Liver (tissue), 9 donors: ENCODE data around the gene DDX46. TPM values are rescaled to one million over a fixed set of nuclear protein-coding genes. Genes with fewer than 3 reads are reported as not detected.

Experiments used
- DNase-seq: peaks from one replicate; pipeline ENCODE4 v3.0.0-alpha.2; 2017; ENCODE audit warnings: low spot score
- H3K27ac ChIP-seq, 2 donors: one replicate each; pipeline ENCODE4 v1.7.0; 2013; ENCODE audit warnings: inconsistent platforms in 2 of 2, low read length in 2 of 2, control low read depth in 1 of 2, low read depth in 1 of 2, mild to moderate bottlenecking in 1 of 2
- H3K27me3 ChIP-seq, 4 donors: one replicate each; pipeline versions ENCODE4 v1.6.1 to v1.7.0; 2013; ENCODE audit warnings: low read length in 3 of 4, inconsistent platforms in 1 of 4, mild to moderate bottlenecking in 1 of 4, moderate library complexity in 1 of 4; ENCODE audit not compliant: control insufficient read depth in 4 of 4, insufficient read depth in 4 of 4
- H3K36me3 ChIP-seq, 4 donors: one replicate each; pipeline versions ENCODE4 v1.6.1 to v1.7.0; 2013; ENCODE audit warnings: low read length in 3 of 4, mild to moderate bottlenecking in 3 of 4, low read depth in 1 of 4, moderate library complexity in 1 of 4; ENCODE audit not compliant: control insufficient read depth in 4 of 4, insufficient read depth in 3 of 4
- H3K4me1 ChIP-seq, 4 donors: one replicate each; pipeline versions ENCODE4 v1.6.1 to v1.7.0; 2013; ENCODE audit warnings: low read length in 3 of 4, mild to moderate bottlenecking in 3 of 4, moderate library complexity in 1 of 4; ENCODE audit not compliant: control insufficient read depth in 4 of 4, insufficient read depth in 4 of 4
- H3K4me3 ChIP-seq, 3 donors: one replicate each; pipeline versions ENCODE4 v1.6.1 to v1.7.0; 2013; ENCODE audit warnings: low read length in 3 of 3, control low read depth in 1 of 3, low read depth in 1 of 3, mild to moderate bottlenecking in 1 of 3
- H3K9ac ChIP-seq, 2 donors: one replicate each; pipeline ENCODE4 v1.7.0; 2013; ENCODE audit warnings: low read length in 2 of 2, mild to moderate bottlenecking in 2 of 2, moderate library complexity in 2 of 2, control low read depth in 1 of 2, low read depth in 1 of 2
- H3K9me3 ChIP-seq, 4 donors: one replicate each; pipeline versions ENCODE4 v1.6.1 to v1.7.0; 2013; ENCODE audit warnings: low read length in 3 of 4; ENCODE audit not compliant: control insufficient read depth in 4 of 4
- EGR1 ChIP-seq, 2 donors: IDR thresholded peaks; 2 replicates each; pipeline ENCODE4 v1.6.1; 2016 to 2018; ENCODE audit warnings: antibody characterized with exemption in 2 of 2, low read depth in 2 of 2
- FOXA1 ChIP-seq: IDR thresholded peaks from 2 replicates; pipeline ENCODE4 v1.6.1; 2016; ENCODE audit warnings: antibody characterized with exemption
- FOXA2 ChIP-seq: IDR thresholded peaks from 2 replicates; pipeline ENCODE4 v1.6.1; 2016; ENCODE audit warnings: antibody characterized with exemption
- GABPA ChIP-seq, 2 donors: IDR thresholded peaks in 1 of 2; conservative IDR thresholded peaks in 1 of 2; 2 replicates each; pipeline ENCODE4 v1.6.1; 2016; ENCODE audit warnings: antibody characterized with exemption in 2 of 2, mild to moderate bottlenecking in 1 of 2, moderate library complexity in 1 of 2
- HNF4A ChIP-seq, 2 donors: conservative IDR thresholded peaks; 2 replicates each; pipeline ENCODE4 v1.6.1; 2016; ENCODE audit warnings: antibody characterized with exemption in 2 of 2, mild to moderate bottlenecking in 2 of 2
- HNF4G ChIP-seq: IDR thresholded peaks from 2 replicates; pipeline ENCODE4 v1.6.1; 2016; ENCODE audit warnings: antibody characterized with exemption
- JUND ChIP-seq, 2 donors: IDR thresholded peaks; 2 replicates each; pipeline ENCODE4 v1.6.1; 2016; ENCODE audit warnings: antibody characterized with exemption in 2 of 2
- NR2F2 ChIP-seq: IDR thresholded peaks from 2 replicates; pipeline ENCODE4 v1.6.1; 2016; ENCODE audit warnings: antibody characterized with exemption
- RAD21 ChIP-seq, 2 donors: IDR thresholded peaks; 2 replicates each; pipeline ENCODE4 v1.6.1; 2016; ENCODE audit warnings: antibody characterized with exemption in 2 of 2, mild to moderate bottlenecking in 2 of 2
- RXRA ChIP-seq, 2 donors: IDR thresholded peaks; 2 replicates each; pipeline ENCODE4 v1.6.1; 2017 to 2018; ENCODE audit warnings: antibody characterized with exemption in 2 of 2, mild to moderate bottlenecking in 1 of 2
- SP1 ChIP-seq: IDR thresholded peaks from 2 replicates; pipeline ENCODE4 v1.6.1; 2018; ENCODE audit warnings: antibody characterized with exemption, mild to moderate bottlenecking
- TAF1 ChIP-seq: conservative IDR thresholded peaks from 2 replicates; pipeline ENCODE4 v1.6.1; 2016; ENCODE audit warnings: antibody characterized with exemption, mild to moderate bottlenecking
- YY1 ChIP-seq: IDR thresholded peaks from 2 replicates; pipeline ENCODE4 v1.6.1; 2016; ENCODE audit warnings: antibody characterized with exemption, mild to moderate bottlenecking
- WGBS: extraction: QIAGEN DNeasy Blood & Tissue Kit; methylation state at CpG from one replicate; pipeline ENCODE4 v1.1.7; 2013; 5-methylcytosine and 5-hydroxymethylcytosine counted together
- polyA plus RNA-seq, 2 donors: library from polyadenylated mRNA; stranded (reverse) in 1 of 2; unstranded in 1 of 2; fragments of 200-250 nt in 1 of 2; fragments of >200 nt in 1 of 2; fragmentation: Nextera tagmentation in 1 of 2; extraction: Ambion mirVana in 1 of 2; gene quantifications; one replicate each; pipeline versions ENCODE4 v1.2.1 to v1.2.3, GENCODE V29; 2013 to 2015
- total RNA-seq, 2 donors: library from RNA; depleted of rRNA; stranded (reverse); fragments of >200 nt; gene quantifications; one replicate each; pipeline ENCODE4 v1.2.3, GENCODE V29; 2014
- TF ChIP-seq, protein P1 (sequence below): IDR thresholded peaks from 2 replicates; pipeline ENCODE4 v1.6.1; 2016; ENCODE audit warnings: antibody characterized with exemption
- TF ChIP-seq, protein P2 (sequence below): IDR thresholded peaks from 2 replicates; pipeline ENCODE4 v1.6.1; 2016; ENCODE audit warnings: antibody characterized with exemption, mild to moderate bottlenecking
- TF ChIP-seq, protein P3 (sequence below): fragments of 150-350 bp; IDR thresholded peaks from 2 replicates; pipeline ENCODE4 v1.5.1; 2017; ENCODE audit warnings: improper control_type of control experiment, low read depth, low read length; ENCODE audit not compliant: missing input control
- TF ChIP-seq, protein P4 (sequence below): IDR thresholded peaks from 2 replicates; pipeline ENCODE4 v1.6.1; 2016; ENCODE audit warnings: antibody characterized with exemption
- TF ChIP-seq, protein P5 (sequence below): IDR thresholded peaks from 2 replicates; pipeline ENCODE4 v1.6.1; 2016; ENCODE audit warnings: antibody characterized with exemption
- donor health status: healthy.
- donor health status: healthy.
- donor health status: healthy.
- donor health status: healthy.
- donor health status: healthy.

DDX46 gene
- total and polyA plus RNA-seq, 4 donors: 11.2 to 24.3 (median 16.0) TPM

DNA sequence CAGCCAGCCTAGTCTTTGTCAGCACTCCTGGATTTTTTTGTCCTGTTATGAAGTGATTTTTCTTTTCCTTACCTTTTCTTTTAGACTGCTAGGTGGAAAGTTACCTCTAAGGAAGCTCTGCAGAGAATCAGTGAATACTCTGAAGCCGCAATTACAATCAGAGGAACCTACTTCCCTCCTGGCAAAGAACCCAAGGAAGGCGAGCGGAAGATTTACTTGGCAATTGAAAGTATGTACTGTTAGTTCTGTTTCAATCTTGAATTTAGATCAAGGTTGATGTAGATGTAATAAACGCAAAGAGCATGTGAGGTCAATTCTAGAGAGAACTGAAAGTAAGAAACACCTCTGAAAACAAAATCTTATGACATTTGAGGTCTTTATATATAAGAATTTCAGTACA, 60.2 kb downstream of the DDX46 start:
- TF ChIP-seq GABPA (IDR thresholded peaks at IDR 0.05 in 1 of 2, conservative IDR thresholded peaks at IDR 0.05 in 1 of 2) (no peak), NR2F2 (no peak), RAD21 (IDR thresholded peaks at IDR 0.05) (no peak), YY1 (no peak), HNF4A (conservative IDR thresholded peaks at IDR 0.05) (no peak), SP1 (no peak), EGR1 (IDR thresholded peaks at IDR 0.05; ENCODE audit: low read depth in 2 of 2) (no peak), FOXA1 (no peak), RXRA (IDR thresholded peaks at IDR 0.05) (no peak), JUND (IDR thresholded peaks at IDR 0.05) (no peak), TAF1 (no peak), FOXA2 (no peak), HNF4G (no peak)
- TF ChIP-seq, protein P1, sequence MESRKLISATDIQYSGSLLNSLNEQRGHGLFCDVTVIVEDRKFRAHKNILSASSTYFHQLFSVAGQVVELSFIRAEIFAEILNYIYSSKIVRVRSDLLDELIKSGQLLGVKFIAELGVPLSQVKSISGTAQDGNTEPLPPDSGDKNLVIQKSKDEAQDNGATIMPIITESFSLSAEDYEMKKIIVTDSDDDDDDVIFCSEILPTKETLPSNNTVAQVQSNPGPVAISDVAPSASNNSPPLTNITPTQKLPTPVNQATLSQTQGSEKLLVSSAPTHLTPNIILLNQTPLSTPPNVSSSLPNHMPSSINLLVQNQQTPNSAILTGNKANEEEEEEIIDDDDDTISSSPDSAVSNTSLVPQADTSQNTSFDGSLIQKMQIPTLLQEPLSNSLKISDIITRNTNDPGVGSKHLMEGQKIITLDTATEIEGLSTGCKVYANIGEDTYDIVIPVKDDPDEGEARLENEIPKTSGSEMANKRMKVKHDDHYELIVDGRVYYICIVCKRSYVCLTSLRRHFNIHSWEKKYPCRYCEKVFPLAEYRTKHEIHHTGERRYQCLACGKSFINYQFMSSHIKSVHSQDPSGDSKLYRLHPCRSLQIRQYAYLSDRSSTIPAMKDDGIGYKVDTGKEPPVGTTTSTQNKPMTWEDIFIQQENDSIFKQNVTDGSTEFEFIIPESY: no peak
- TF ChIP-seq, protein P2, sequence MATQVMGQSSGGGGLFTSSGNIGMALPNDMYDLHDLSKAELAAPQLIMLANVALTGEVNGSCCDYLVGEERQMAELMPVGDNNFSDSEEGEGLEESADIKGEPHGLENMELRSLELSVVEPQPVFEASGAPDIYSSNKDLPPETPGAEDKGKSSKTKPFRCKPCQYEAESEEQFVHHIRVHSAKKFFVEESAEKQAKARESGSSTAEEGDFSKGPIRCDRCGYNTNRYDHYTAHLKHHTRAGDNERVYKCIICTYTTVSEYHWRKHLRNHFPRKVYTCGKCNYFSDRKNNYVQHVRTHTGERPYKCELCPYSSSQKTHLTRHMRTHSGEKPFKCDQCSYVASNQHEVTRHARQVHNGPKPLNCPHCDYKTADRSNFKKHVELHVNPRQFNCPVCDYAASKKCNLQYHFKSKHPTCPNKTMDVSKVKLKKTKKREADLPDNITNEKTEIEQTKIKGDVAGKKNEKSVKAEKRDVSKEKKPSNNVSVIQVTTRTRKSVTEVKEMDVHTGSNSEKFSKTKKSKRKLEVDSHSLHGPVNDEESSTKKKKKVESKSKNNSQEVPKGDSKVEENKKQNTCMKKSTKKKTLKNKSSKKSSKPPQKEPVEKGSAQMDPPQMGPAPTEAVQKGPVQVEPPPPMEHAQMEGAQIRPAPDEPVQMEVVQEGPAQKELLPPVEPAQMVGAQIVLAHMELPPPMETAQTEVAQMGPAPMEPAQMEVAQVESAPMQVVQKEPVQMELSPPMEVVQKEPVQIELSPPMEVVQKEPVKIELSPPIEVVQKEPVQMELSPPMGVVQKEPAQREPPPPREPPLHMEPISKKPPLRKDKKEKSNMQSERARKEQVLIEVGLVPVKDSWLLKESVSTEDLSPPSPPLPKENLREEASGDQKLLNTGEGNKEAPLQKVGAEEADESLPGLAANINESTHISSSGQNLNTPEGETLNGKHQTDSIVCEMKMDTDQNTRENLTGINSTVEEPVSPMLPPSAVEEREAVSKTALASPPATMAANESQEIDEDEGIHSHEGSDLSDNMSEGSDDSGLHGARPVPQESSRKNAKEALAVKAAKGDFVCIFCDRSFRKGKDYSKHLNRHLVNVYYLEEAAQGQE: no peak
- TF ChIP-seq, protein P3, sequence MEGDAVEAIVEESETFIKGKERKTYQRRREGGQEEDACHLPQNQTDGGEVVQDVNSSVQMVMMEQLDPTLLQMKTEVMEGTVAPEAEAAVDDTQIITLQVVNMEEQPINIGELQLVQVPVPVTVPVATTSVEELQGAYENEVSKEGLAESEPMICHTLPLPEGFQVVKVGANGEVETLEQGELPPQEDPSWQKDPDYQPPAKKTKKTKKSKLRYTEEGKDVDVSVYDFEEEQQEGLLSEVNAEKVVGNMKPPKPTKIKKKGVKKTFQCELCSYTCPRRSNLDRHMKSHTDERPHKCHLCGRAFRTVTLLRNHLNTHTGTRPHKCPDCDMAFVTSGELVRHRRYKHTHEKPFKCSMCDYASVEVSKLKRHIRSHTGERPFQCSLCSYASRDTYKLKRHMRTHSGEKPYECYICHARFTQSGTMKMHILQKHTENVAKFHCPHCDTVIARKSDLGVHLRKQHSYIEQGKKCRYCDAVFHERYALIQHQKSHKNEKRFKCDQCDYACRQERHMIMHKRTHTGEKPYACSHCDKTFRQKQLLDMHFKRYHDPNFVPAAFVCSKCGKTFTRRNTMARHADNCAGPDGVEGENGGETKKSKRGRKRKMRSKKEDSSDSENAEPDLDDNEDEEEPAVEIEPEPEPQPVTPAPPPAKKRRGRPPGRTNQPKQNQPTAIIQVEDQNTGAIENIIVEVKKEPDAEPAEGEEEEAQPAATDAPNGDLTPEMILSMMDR: no peak
- TF ChIP-seq, protein P4, sequence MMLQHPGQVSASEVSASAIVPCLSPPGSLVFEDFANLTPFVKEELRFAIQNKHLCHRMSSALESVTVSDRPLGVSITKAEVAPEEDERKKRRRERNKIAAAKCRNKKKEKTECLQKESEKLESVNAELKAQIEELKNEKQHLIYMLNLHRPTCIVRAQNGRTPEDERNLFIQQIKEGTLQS: no peak
- TF ChIP-seq, protein P5, sequence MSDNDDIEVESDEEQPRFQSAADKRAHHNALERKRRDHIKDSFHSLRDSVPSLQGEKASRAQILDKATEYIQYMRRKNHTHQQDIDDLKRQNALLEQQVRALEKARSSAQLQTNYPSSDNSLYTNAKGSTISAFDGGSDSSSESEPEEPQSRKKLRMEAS: no peak
- Histone ChIP-seq H3K27ac (no peak overlapping the region), H3K36me3 (peaks cover 9 to 30% (median 16%) of the 10 kb centered on the region in 4 donors), H3K4me3 (no peak overlapping the region), H3K27me3 (no peaks in the 10 kb centered on the region), H3K9ac (no peak overlapping the region), H3K9me3 (no peaks in the 10 kb centered on the region), H3K4me1 (peaks cover 2 to 4% (median 4%) of the 10 kb centered on the region in 4 donors)
- WGBS: 82% methylated on average over 4 of the region's 4 CpGs
- no peak for DNase-seq
